HG03064 (cell line): ENCODE results near the gene ASS1.

Experiments
- ATAC-seq: cut with Tn5 transposase; IDR thresholded peaks from one replicate; pipeline ENCODE4 v1.9.1; 2021; ENCODE audit warnings: low read depth; ENCODE audit not compliant: unreplicated experiment

ASS1 gene

DNA sequence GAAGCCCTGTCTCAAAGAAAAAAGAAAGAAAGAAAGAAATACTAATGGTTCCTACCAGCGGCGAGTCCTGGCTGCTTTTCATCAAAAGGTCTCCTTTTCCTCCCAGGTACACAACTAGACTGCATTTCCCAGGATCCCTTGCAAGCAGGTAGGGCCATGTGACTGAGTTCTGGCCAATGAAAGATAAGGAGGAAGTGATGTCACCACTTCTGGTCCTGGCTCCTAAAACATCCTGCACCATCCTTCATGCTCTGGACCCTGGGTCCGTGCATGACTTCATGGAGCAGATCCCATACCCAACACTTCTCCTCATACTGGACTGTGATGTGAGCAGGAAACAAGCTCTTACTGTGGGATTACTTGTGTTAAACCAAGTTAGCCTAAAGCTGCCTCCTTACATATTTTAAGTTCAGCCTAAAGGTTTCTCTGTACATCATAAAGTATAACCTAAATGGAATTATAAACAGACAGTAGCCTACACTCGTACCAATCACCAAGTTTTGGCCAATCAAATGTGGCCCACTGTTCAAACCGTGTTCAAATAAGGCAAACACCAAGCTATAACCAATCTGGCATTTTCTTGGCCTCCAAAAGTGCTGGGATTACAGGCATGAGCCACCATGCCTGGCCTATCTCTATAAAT lies 104.5 kb downstream of the ASS1 start:
- ATAC-seq = no peak
